T-helper 2 cell treated with Interferon-gamma antibody and Interleukin-4, amounts not matched to agents 5 μg/mL and 100 μg/mL, for 36 hours (primary cell): Measurements from ENCODE around the gene ACAA1.

Experiments used
- DNase-seq: peaks from one replicate; pipeline ENCODE4 v3.0.0; 2021; ENCODE audit warnings: low spot score
- H3K27ac Mint-ChIP-seq: one replicate; pipeline ENCODE4 v1.8.0; 2021; ENCODE audit warnings: mild to moderate bottlenecking, mixed read lengths
- H3K27me3 Mint-ChIP-seq: one replicate; pipeline ENCODE4 v1.8.0; 2021; ENCODE audit warnings: low read depth, mixed read lengths
- H3K36me3 Mint-ChIP-seq: one replicate; pipeline ENCODE4 v1.8.0; 2021; ENCODE audit warnings: low read depth, mixed read lengths
- H3K4me1 Mint-ChIP-seq: one replicate; pipeline ENCODE4 v1.8.0; 2021; ENCODE audit warnings: low read depth, mixed read lengths
- H3K4me3 Mint-ChIP-seq: one replicate; pipeline ENCODE4 v1.8.0; 2022; ENCODE audit warnings: mild to moderate bottlenecking, moderate library complexity, mixed read lengths
- H3K9me3 Mint-ChIP-seq: one replicate; pipeline ENCODE4 v1.8.0; 2021; ENCODE audit warnings: mixed read lengths

Gene ACAA1

GRCh38 chr3:38114875-38115644, 21.9 kb downstream of the ACAA1 start:
- no peaks in the 10 kb centered on the region for H3K27me3 Mint-ChIP-seq
- H3K27ac Mint-ChIP-seq: no peak overlapping the region
- H3K4me1 Mint-ChIP-seq: peaks cover 3% of the 10 kb centered on the region
- H3K36me3 Mint-ChIP-seq: peaks cover 3% of the 10 kb centered on the region
- H3K9me3 Mint-ChIP-seq: no peaks in the 10 kb centered on the region
- no peak for DNase-seq
- no peak overlapping the region for H3K4me3 Mint-ChIP-seq

GRCh38 chr3:38114052-38114874, 22.7 kb downstream of the ACAA1 start:
- peaks cover 3% of the 10 kb centered on the region for H3K4me1 Mint-ChIP-seq
- no peak for DNase-seq
- H3K4me3 Mint-ChIP-seq: no peak overlapping the region
- H3K27me3 Mint-ChIP-seq: no peaks in the 10 kb centered on the region
- H3K27ac Mint-ChIP-seq: no peak overlapping the region
- no peaks in the 10 kb centered on the region for H3K9me3 Mint-ChIP-seq
- peaks cover under 1% of the 10 kb centered on the region for H3K36me3 Mint-ChIP-seq

- DNase-seq: no peak
- H3K36me3 Mint-ChIP-seq: no peaks in the 10 kb centered on the region
Observed at GRCh38 chr3:38112378-38112761, 24.6 kb downstream of the ACAA1 start.

GRCh38 chr3:38111696-38112377, 25.1 kb downstream of the ACAA1 start:
- Mint-ChIP-seq H3K4me3 (no peak overlapping the region), H3K27me3 (peaks cover under 1% of the 10 kb centered on the region), H3K4me1 (no peaks in the 10 kb centered on the region), H3K27ac (no peak overlapping the region), H3K36me3 (no peaks in the 10 kb centered on the region), H3K9me3 (no peaks in the 10 kb centered on the region)
- DNase-seq: no peak

More at GRCh38 chr3:38112378-38112761, 24.6 kb downstream of the ACAA1 start:
- Mint-ChIP-seq H3K27me3 (no peaks in the 10 kb centered on the region), H3K27ac (no peak overlapping the region), H3K9me3 (no peaks in the 10 kb centered on the region), H3K4me1 (no peaks in the 10 kb centered on the region), H3K4me3 (no peak overlapping the region)

- Mint-ChIP-seq H3K36me3 (no peaks in the 10 kb centered on the region), H3K4me1 (no peaks in the 10 kb centered on the region), H3K4me3 (no peak overlapping the region), H3K27ac (no peak overlapping the region), H3K9me3 (no peaks in the 10 kb centered on the region), H3K27me3 (peaks cover 2% of the 10 kb centered on the region)
- no peak for DNase-seq
Observed at GRCh38 chr3:38111201-38111600, 25.7 kb downstream of the ACAA1 start.

GRCh38 chr3:38110314-38111050, 26.4 kb downstream of the ACAA1 start:
- DNase-seq: no peak
- Mint-ChIP-seq H3K27ac (no peak overlapping the region), H3K9me3 (peaks cover 4% of the 10 kb centered on the region), H3K4me3 (no peak overlapping the region), H3K27me3 (peaks cover 5% of the 10 kb centered on the region), H3K4me1 (no peaks in the 10 kb centered on the region), H3K36me3 (no peaks in the 10 kb centered on the region)

- Mint-ChIP-seq H3K27ac (no peak overlapping the region), H3K4me1 (no peaks in the 10 kb centered on the region), H3K9me3 (peaks cover 9% of the 10 kb centered on the region), H3K4me3 (no peak overlapping the region), H3K27me3 (peaks cover 7% of the 10 kb centered on the region), H3K36me3 (no peaks in the 10 kb centered on the region)
- no peak for DNase-seq
Observed at GRCh38 chr3:38109580-38110313, 27.2 kb downstream of the ACAA1 start.

- Mint-ChIP-seq H3K27ac (no peak overlapping the region), H3K27me3 (peaks cover 11% of the 10 kb centered on the region), H3K4me1 (no peaks in the 10 kb centered on the region), H3K4me3 (no peak overlapping the region), H3K9me3 (peaks cover 9% of the 10 kb centered on the region), H3K36me3 (no peaks in the 10 kb centered on the region)
- DNase-seq: no peak
Observed at GRCh38 chr3:38108649-38109579, 28.0 kb downstream of the ACAA1 start.

- H3K4me3 Mint-ChIP-seq: no peak overlapping the region
- H3K27me3 Mint-ChIP-seq: peaks cover 16% of the 10 kb centered on the region
- no peak overlapping the region for H3K27ac Mint-ChIP-seq
- H3K36me3 Mint-ChIP-seq: no peaks in the 10 kb centered on the region
- no peak for DNase-seq
- no peaks in the 10 kb centered on the region for H3K4me1 Mint-ChIP-seq
- H3K9me3 Mint-ChIP-seq: peaks cover 9% of the 10 kb centered on the region
Observed at GRCh38 chr3:38107911-38108648, 28.8 kb downstream of the ACAA1 start.

GRCh38 chr3:38105525-38105924, 31.4 kb downstream of the ACAA1 start:
- peaks cover 9% of the 10 kb centered on the region for H3K9me3 Mint-ChIP-seq
- no peak overlapping the region for H3K27ac Mint-ChIP-seq
- H3K27me3 Mint-ChIP-seq: peaks cover 28% of the 10 kb centered on the region
- DNase-seq: no peak
- no peak overlapping the region for H3K4me3 Mint-ChIP-seq
- H3K36me3 Mint-ChIP-seq: no peaks in the 10 kb centered on the region
- H3K4me1 Mint-ChIP-seq: no peaks in the 10 kb centered on the region

- peaks cover 28% of the 10 kb centered on the region for H3K27me3 Mint-ChIP-seq
- no peak overlapping the region for H3K4me3 Mint-ChIP-seq
- DNase-seq: no peak
- H3K36me3 Mint-ChIP-seq: no peaks in the 10 kb centered on the region
- peaks cover 9% of the 10 kb centered on the region for H3K9me3 Mint-ChIP-seq
- no peak overlapping the region for H3K27ac Mint-ChIP-seq
- no peaks in the 10 kb centered on the region for H3K4me1 Mint-ChIP-seq
Observed at GRCh38 chr3:38102444-38102814, 34.5 kb downstream of the ACAA1 start.
